Umbilical cord (tissue), 2 donors: ENCODE results near the gene GOLGA8T. TPM values are rescaled to one million over a fixed set of nuclear protein-coding genes. Genes with fewer than 3 reads are reported as not detected.
"Not testable (repeated sequence)": the region's sequence is repeated elsewhere in the genome, so short reads cannot be mapped to it uniquely, and the experiment has no call there.

Source experiments
- DNase-seq: peaks from one replicate; pipeline ENCODE4 v3.0.0-alpha.2; 2015; ENCODE audit warnings: low spot score
- total RNA-seq: library from RNA; depleted of rRNA; stranded (reverse); fragments of >200 nt; gene quantifications from one replicate; pipeline ENCODE4 v1.2.3, GENCODE V29; 2014; ENCODE audit warnings: low replicate concordance; ENCODE audit not compliant: insufficient read depth

Gene GOLGA8T
- total RNA-seq, 1 donor from 2014 or later: not detected

DNA sequence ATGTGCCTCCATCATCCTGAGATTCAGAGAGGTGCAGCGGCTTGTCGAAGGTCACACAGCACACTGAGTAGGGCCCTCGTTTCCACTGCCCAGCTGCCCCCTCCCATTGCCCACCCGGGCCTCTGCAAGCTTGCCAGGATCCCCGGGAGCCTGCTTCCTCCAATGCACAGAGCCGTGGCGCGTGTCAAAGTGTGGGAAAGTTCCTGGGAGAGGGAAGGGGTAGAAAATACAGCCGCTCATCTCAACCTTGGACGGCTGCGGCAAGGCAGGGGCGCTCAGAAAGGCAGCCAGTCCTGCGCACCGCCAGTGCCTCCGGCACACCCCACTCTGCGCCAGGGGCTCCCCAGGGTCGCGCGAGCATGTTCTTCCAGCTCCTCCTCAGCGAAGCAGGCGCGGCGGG, 56.3 kb downstream of the GOLGA8T start:
- not testable (repeated sequence) for DNase-seq

DNA sequence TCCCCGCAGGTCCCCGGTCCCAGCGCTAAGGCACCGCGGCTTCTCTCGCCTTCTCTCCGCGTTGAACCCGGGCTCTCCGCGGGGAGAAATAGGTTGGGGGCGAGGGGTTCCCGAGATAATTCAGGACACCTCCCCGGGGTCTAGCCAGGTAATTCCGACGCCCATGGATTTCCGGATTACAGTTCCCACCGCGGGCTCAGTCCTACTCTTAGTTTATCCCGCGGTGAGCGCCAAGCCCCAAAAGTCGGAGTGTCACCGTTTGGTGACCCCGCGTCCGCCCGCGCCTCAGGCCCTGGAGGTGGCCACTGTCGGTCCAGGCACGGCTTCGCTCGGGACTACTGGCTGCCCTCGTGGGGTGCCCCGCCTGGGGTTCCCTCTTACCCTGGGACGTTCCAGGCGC, 56.8 kb downstream of the GOLGA8T start:
- not testable (repeated sequence) for DNase-seq

DNA sequence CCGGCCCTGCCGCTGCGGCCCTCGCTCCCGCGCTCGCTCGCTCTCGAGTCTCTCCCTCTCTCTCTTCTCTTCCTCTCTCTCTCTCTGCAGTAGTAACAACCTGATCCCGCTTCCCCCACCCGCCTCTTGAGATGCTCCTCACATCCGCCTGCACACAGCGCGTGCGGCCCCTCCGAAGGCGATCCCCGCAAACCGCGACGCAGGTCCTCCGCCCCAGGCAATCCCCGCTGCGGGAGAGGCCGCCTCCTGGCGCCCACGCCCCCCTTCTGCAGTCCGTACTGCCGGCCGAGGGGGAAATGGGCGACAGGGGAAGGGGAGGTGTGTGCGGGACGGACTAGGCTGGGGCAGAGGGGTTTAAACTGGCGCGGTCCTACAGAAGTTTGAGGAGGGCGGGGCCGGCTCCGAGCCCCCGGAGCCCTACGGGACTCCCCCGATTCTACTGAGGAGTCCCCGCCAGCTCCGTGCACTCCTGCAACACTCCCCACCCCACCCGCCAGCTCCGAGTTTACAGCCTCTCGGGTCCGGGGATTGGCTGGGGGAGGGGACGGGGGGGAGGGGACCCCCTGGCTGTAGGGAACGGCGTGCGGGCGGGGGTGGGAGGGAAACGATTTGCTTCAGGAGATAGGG, 57.4 kb downstream of the GOLGA8T start:
- not testable (repeated sequence) for DNase-seq

DNA sequence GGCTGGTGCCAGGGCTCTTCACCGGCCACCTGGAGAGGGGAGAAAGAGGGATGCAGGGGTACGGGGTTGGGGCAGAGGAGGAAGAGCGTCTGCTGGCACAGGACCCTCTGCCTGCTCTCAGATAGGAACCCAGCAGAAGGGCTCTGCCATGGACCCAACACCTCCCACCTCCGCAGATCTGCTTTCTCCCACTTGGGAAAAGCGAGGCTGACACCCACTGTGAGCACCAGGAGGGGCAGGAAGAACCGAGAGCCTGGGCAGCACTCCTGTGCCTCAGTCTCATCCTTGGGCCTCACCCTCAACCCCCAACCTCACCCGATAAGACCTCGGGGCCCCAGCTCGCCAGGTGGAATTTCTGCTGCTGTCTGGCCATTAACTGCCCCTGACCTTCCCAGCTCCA, 58.0 kb downstream of the GOLGA8T start:
- DNase-seq: not testable (repeated sequence)

Other genes with a start within 250 kb of the GOLGA8T start
- 2.6 TPM for gene GOLGA8J, start 52.1 kb upstream of the GOLGA8T start, total RNA-seq